DND-41 (cell line): Measurements from ENCODE around the gene PI4KB.

Source experiments
- ATAC-seq: fragments of 200-7000 bp; cut with Tn5 transposase; 3 replicates; pipeline ENCODE4 v1.9.1; 2021; ENCODE audit warnings: low read depth; ENCODE audit not compliant: insufficient read depth
- DNase-seq: peaks from one replicate; pipeline ENCODE4 v3.0.0-alpha.2; 2020
- H2AFZ ChIP-seq: 2 replicates; pipeline ENCODE4 v1.6.0; 2012; ENCODE audit warnings: low read depth, low read length
- H3K27ac ChIP-seq: 2 replicates; pipeline ENCODE4 v1.5.1; 2012; ENCODE audit warnings: low read length, inconsistent platforms
- H3K27me3 ChIP-seq: fragments of 200-600 bp; sonication (generic); 2 replicates; pipeline ENCODE4 v1.6.0; 2012; ENCODE audit warnings: low read length, mild to moderate bottlenecking, inconsistent platforms; ENCODE audit not compliant: insufficient read depth, poor library complexity
- H3K36me3 ChIP-seq: 2 replicates; pipeline ENCODE4 v1.5.1; 2012; ENCODE audit warnings: low read length, inconsistent platforms; ENCODE audit not compliant: insufficient read depth
- H3K4me1 ChIP-seq: 2 replicates; pipeline ENCODE4 v1.5.1; 2012; ENCODE audit warnings: mild to moderate bottlenecking, low read length; ENCODE audit not compliant: insufficient read depth
- H3K4me2 ChIP-seq: 2 replicates; pipeline ENCODE4 v1.6.0; 2012; ENCODE audit warnings: mild to moderate bottlenecking, moderate library complexity, low read length, inconsistent platforms; ENCODE audit not compliant: insufficient read depth
- H3K4me3 ChIP-seq, 2 experiments: fragments of 200-600 bp in 1 of 2; shearing (Covaris generic) in 1 of 2; 2 replicates each; pipeline ENCODE4 v1.5.1; 2012 to 2016; ENCODE audit warnings: inconsistent platforms in 2 of 2, low read length in 2 of 2, mild to moderate bottlenecking in 2 of 2, low read depth in 1 of 2, moderate library complexity in 1 of 2
- H3K79me2 ChIP-seq: 2 replicates; pipeline ENCODE4 v1.6.0; 2012; ENCODE audit warnings: low read length, inconsistent platforms; ENCODE audit not compliant: insufficient read depth
- H3K9ac ChIP-seq: 2 replicates; pipeline ENCODE4 v1.6.0; 2012; ENCODE audit warnings: low read depth, mild to moderate bottlenecking, inconsistent platforms, low read length, moderate library complexity
- H3K9me3 ChIP-seq: 2 replicates; pipeline ENCODE4 v1.5.1; 2012; ENCODE audit warnings: low read length, moderate library complexity, mild to moderate bottlenecking, inconsistent platforms; ENCODE audit not compliant: insufficient read depth, severe bottlenecking
- H4K20me1 ChIP-seq: 2 replicates; pipeline ENCODE4 v1.6.0; 2012; ENCODE audit warnings: low read length; ENCODE audit not compliant: insufficient read depth
- CTCF ChIP-seq: IDR thresholded peaks from 2 replicates; pipeline ENCODE4 v1.5.1; 2012; ENCODE audit warnings: borderline replicate concordance, low read length, moderate library complexity, mild to moderate bottlenecking; ENCODE audit not compliant: poor library complexity, severe bottlenecking; ENCODE audit errors: extremely low read depth
- EZH2 ChIP-seq: IDR thresholded peaks from 3 replicates; pipeline ENCODE4 v1.6.1; 2012; ENCODE audit warnings: borderline replicate concordance, low read depth, mild to moderate bottlenecking, moderate library complexity, low read length, inconsistent platforms; ENCODE audit not compliant: severe bottlenecking

PI4KB gene

GRCh38 chr1:151346769-151347522, 19.7 kb upstream of the PI4KB start, which contains the start of gene RFX5:
TSS of gene RFX5 (minus strand) at chr1:151347252. CDS start at chr1:151346320, 932 bp downstream.
- Histone ChIP-seq H3K9ac (peak within 1 kb of the TSS; percentile 81), H3K9me3 (peaks cover 6% of the 10 kb centered on the region), H3K79me2 (peaks cover 16% of the 10 kb centered on the region), H3K4me1 (peaks cover 34% of the 10 kb centered on the region), H3K4me2 (peak within 1 kb of the TSS; percentile 69), H3K27me3 (no peaks in the 10 kb centered on the region), H3K36me3 (peaks cover 40% of the 10 kb centered on the region), H4K20me1 (0 out of 2 replicates have a peak, but pooled peaks cover 3% of the 10 kb centered on the region), H3K4me3 (peak within 1 kb of the TSS; percentile 40 to 61), H2AFZ (peak within 1 kb of the TSS; percentile 76), H3K27ac (peak within 1 kb of the TSS; percentile 98)
- peak; percentile 98 for DNase-seq
- TF ChIP-seq CTCF: no peak
- no peak for TF ChIP-seq EZH2
- ATAC-seq: peak; percentile 93

GRCh38 chr1:151346082-151346768, 19.0 kb upstream of the PI4KB start:
- Histone ChIP-seq H3K36me3 (peaks cover 41% of the 10 kb centered on the region), H3K27me3 (no peaks in the 10 kb centered on the region), H3K4me1 (peaks cover 34% of the 10 kb centered on the region), H3K4me3 (peak overlapping the region; percentile 40 to 61), H3K27ac (peak overlapping the region; percentile 98), H3K79me2 (peaks cover 16% of the 10 kb centered on the region), H3K4me2 (peak overlapping the region; percentile 69), H4K20me1 (0 out of 2 replicates have a peak, but pooled peaks cover 3% of the 10 kb centered on the region), H3K9ac (peak overlapping the region; percentile 81), H3K9me3 (peaks cover under 1% of the 10 kb centered on the region), H2AFZ (peak overlapping the region; percentile 75)
- no peak for ATAC-seq
- no peak for DNase-seq
- no peak for TF ChIP-seq EZH2
- no peak for TF ChIP-seq CTCF

- peaks cover 36% of the 10 kb centered on the region for H3K4me1 ChIP-seq
- H3K4me2 ChIP-seq: 0 out of 2 replicates have a peak overlapping the region, but pooled peaks have one; percentile 12
- no peak overlapping the region for H3K4me3 ChIP-seq
- no peak overlapping the region for H3K9ac ChIP-seq
- H3K36me3 ChIP-seq: peaks cover 44% of the 10 kb centered on the region
- peaks cover 16% of the 10 kb centered on the region for H3K79me2 ChIP-seq
- H3K27me3 ChIP-seq: no peaks in the 10 kb centered on the region
- TF ChIP-seq EZH2 (no peak), CTCF (no peak)
- no peaks in the 10 kb centered on the region for H3K9me3 ChIP-seq
- H4K20me1 ChIP-seq: 0 out of 2 replicates have a peak, but pooled peaks cover 3% of the 10 kb centered on the region
- DNase-seq (no peak), ATAC-seq (no peak)
- H2AFZ ChIP-seq: no peak overlapping the region
- no peak overlapping the region for H3K27ac ChIP-seq
Observed at GRCh38 chr1:151344291-151344690, 17.1 kb upstream of the PI4KB start.
